ENCODE results near the gene CEP41.

The CEP41 gene

DNA sequence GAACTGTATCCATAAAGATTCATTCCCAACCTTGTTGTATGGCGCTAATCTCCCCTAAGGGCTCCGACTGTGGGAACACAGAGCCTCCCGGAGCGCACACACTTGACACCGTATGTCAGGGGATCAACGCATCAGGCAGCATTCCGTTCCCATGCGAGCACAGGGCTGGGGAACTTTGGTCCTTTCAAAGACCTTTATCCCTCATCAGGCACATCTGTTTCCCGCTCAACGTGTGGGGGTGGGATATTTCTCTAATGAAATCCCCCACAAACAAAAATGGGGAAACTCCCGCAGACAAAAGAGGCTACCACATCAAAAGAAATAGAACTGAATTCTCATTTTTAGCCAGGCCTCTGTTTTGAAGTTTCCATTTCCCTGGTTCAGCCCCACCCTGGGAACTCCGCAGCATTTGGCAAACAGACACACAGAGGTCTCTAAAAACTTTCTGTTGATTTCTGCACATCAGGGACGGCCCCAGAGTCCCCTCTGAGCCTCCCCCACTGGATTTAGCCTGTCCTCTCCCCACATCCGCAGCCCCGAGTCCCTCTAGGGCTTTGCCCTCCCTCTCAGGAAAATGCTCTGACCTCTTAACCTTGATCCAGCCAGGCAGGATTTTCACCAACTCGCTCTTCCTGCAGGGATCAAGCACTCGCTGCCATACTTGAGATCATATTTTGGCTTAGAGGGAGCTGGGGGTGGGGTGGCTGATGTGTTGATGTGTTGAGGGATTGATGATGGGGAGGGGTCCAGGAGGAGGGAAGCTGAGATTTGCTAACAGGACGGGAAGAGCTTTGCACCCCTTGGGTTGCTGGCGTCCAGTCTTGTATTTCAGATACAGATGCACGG, 89.6 kb downstream of the CEP41 start:
- DNase-seq (ENCODE audit: low read depth in 3 of 3), result no peak

DNA sequence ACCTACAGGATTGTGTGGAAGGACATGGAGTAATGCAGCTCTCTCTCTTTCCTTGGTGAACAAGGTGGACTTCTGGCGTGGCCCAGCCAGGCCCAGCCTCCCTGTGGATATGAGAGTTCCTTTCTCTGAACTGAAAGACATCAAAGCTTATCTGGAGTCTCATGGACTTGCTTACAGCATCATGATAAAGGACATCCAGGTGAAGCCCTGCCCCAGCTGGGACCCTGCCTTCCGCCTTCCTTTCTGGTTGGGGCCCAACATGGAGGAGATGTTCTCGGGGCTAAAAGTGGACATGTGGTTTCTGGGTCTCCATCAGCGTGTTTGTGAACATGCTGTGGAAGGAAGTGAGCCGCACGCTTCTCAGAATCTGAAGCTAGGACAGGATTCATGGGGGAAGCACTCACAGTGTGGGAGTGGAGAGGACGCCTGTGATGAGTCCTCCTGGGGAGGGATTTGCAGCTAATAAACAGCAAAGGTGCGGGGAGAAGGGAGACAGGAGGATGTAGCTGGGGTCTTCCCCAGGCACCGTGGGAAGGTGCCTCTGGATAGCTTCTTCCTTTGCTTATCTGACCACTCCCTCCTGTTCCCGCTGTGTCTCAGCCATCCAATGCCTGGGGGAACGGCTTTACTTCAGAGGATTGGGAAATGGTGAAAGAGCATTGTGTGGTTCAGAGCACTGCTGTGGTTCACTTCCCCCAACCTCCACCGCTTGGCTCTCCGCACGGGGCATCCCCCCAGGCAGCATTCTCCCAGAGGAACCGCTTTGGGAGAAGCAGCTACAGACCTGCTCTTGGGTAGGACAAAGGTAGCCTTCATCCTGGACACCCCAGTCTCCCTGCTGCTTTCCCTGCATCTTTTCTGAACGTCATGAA, 90.7 kb downstream of the CEP41 start:
- DNase-seq (ENCODE audit: low read depth in 3 of 3), result no peak

DNA sequence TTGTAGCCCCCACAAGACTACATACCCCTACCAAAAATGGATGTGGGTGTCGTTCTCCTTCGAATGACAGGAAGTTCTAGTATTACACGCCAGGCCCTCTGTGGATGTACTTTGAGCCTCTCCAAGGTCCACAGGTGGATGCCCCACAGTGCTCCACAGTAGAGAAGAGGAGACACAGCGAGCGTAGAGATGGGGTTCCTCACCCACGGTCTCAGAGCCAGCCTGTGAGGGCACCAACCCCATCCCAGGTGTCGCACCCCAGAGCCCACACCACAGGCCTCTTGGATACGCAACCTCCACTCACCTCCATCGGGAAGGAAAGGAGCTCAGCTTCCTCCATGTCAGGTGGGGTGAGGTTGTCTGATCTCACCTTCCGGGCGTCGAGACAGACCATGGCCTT, 93.9 kb downstream of the CEP41 start:
- no peak for DNase-seq (ENCODE audit: low read depth in 3 of 3)

DNA sequence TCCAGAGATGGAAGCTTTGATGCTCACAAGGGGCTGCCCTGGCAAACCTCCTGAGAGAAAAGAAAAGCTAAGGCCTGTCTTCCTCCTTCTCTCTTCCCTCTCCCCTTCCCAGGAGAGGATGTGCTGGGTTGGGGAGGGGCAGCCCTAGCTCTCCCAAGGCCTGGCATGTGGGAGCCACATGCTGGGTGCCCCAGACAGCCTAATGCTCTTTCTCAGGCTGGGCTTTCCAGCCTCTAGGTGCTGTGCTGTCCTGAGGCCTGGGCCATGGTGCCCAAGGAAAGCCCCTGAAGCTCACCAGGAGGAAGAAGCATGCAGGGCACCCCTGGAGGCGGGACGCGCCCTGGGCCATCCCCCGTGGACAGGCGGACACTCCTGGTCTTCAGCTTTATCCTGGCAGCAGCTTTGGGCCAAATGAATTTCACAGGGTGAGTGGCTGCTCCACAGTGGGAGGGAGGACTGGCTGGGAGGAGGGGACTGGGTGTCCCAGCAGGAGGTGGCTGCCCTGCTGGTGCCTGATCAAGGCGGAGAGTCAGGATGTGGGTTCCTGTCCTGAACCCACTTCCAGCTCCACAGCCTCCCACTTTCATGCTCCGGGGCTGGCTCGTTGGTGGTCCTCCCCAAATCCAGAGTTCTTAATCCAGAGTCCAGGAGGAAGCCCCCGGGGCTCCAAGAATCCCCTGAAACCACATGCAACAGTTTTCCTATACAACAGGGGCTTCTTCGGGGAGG, 94.5 kb downstream of the CEP41 start:
- no peak for DNase-seq (ENCODE audit: low read depth in 3 of 3)

DNA sequence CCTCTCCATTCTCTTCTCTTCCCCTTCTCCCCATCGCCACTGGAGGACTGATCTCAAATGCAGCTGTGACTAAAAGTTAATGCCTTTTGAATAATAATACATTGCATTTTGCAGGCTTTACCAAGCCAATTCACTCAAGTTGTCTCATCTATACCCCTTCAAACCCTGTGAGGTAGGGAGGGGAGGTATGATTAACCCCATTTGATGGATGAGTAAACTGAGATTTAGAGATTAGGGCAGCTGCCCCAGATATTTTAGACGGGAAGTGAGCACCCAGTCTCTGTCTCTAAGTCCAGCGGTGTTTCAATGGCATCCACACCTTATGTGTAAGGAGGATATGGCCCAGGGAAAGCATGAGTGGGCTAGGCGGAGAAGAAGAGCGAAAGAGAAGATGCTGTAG, 95.1 kb downstream of the CEP41 start:
- no peak for DNase-seq (ENCODE audit: low read depth in 3 of 3)

DNA sequence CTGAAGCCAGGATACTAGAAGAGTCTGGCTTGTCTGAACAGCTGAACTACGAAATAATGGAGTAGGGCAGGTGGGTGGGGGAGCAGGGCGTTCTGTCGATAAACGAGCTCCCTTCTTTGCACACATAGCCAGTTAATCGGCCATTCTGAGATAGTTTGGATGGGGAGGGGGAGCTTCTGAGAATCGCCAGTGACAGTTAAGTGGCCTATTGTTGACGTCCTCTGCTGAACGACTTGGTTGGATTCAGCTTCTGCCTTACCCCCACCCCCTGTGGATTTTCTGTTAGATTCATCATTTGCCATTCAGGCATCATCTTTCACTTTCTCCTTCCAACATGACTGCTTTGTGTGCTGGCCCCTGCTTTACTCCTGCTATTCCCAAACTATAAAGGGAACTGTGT, 95.7 kb downstream of the CEP41 start:
- DNase-seq (ENCODE audit: low read depth in 3 of 3), result no peak

DNA sequence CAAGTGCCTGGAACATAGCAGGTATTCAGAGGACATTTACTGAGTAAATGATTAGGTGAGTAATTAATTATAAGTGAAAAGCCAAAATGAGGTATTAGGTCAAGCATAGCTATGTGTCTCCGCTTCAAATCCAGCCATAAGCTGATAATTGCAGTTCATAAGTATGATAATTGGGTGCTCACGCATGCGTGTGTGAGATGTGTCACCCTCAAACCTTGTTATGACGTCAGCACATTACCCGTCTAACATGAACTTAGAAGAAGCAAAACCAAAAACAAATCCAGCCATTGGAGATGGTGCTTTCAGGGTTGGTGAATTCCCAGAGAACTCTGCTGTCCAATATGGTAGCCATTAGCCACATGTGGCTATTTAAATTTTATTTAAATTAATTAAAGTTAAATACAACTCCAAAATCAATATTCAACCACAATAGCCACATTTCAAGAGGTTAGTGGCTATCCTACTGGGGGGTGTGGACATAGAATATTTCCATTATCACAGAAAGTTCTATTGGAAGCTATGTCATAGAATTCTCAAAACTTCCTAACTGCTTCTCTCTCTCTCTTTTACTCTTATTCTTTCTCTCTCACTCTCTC, 96.4 kb downstream of the CEP41 start, which contains the start of gene CPA5:
CPA5 (plus strand) TSS at position 546 of the 596 bp plus-strand sequence. CDS start 1,670 bp downstream, outside the sequence.
- DNase-seq (ENCODE audit: low read depth in 3 of 3), result no peak
